ENCODE data around the gene ZFAND3.

Gene ZFAND3

DNA sequence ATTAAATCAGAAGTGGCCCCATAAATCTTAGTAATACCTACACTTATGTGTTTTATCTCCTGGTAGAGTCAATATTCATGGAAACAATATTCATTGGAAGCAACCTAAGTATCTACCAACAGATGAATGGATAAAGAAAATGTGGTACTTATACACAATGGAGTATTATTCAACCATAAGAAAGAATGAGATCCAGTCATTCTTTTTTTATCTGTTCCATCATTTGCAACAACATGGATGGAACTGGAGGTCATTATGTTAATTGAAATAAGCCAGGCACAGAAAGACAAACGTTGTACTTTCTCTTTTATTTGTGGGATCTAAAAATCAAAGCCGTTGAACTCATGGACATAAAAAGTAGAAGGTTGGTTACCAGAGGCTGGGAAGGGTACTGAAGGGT lies 268.5 kb downstream of the ZFAND3 start:
- DNase-seq = no peak
- intact Hi-C loops (cut with DNase I) = no loop called here

DNA sequence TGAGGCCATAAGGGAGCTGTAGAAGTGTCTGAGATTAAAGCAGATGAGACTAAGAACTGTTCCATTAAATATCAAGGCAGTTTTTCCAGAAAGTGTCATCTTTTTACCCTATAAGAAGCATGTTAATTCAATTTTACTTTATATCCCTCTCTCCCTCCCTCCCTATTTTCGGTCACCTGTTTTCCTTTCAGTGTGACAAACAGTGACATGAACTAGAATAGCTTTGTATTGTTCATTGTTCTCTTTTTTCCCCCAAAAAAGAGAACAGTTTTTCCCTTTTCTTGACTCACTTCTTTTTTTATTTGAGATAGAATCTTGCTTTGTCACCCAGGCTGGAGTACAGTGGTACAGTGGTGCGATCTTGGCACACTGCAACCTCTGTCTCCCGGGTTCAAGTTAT lies 269.3 kb downstream of the ZFAND3 start:
- intact Hi-C loops (cut with DNase I) = no loop called here

GRCh38 chr6:38091613-38092012 lies 272.1 kb downstream of the ZFAND3 start:
- no peak for DNase-seq
- intact Hi-C loops (cut with DNase I) = no loop called here

More for the DNA sequence above, 269.3 kb downstream of the ZFAND3 start:
- no peak for DNase-seq

- DNase-seq = no peak
- intact Hi-C loops (cut with DNase I) = no loop called here
Observed at GRCh38 chr6:38092465-38092864, 272.9 kb downstream of the ZFAND3 start.

GRCh38 chr6:38092964-38093363 lies 273.4 kb downstream of the ZFAND3 start:
- intact Hi-C loops (cut with DNase I) = no loop called here
- no peak for DNase-seq

DNA sequence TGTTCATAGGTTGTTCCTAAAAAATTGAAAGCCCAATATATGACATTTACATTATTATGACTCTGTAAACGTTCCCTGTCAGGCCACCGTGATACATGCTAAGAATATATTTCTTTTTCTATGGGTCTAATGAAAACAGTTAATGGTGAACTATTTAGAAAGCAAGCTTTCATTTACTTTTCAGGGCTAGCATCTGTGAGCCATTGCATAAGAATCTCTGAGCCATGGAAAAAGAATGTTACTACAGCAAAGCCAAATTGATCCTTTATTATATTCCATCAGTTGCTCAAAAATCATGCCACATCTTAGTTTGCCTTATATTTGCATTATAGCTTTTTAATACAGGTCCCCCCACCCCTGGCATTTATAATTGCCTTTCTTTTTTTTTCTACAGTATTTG lies 275.5 kb downstream of the ZFAND3 start:
- intact Hi-C loops (cut with DNase I) = no loop called here
- no peak for DNase-seq

DNA sequence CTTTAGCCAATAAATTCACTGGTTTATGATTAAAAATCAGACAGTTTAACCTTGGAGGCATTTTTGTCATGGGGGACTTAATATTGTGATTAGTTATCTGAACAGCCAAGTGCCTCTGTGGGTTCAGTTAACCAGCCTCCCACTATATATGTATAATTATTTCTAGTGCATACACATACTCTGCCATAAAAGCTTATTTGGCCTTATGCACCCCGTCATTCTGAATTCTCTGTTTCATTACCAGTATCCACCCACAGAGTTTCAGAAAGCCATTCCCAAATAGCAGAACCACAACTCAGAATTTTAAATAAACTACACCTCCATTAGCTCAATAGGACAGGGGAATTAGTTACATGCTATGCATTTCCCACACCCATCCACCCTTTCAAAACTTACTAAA lies 279.7 kb downstream of the ZFAND3 start:
- no peak for DNase-seq
- intact Hi-C loops (cut with DNase I) = no loop called here

GRCh38 chr6:38100380-38100779 lies 280.9 kb downstream of the ZFAND3 start:
- intact Hi-C loops (cut with DNase I) = no loop called here
- no peak for DNase-seq

DNA sequence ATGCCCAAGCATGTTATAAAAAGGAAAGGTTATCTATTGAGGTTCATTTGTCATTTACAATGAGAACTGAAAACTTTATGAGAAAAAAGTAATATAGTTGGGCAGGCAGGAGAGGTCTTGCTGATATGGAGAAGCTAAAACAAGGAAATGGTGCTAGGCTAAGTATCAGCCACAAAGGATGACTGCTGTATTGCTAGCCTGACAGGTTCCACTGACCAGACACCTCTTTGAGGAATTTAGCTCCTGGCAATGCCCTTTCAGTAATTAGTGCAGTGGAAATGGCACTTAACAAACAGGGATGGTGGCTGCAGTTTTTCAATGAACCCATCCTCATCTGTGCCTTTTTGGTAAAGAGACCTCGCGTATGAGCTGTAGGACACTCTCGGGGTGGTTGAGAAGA lies 284.4 kb downstream of the ZFAND3 start:
- DNase-seq = no peak
- intact Hi-C loops (cut with DNase I) = no loop called here

GRCh38 chr6:38105066-38105465 lies 285.5 kb downstream of the ZFAND3 start:
- no peak for DNase-seq
- intact Hi-C loops (cut with DNase I) = no loop called here

- intact Hi-C loops (cut with DNase I) = no loop called here
- no peak for DNase-seq
Observed at GRCh38 chr6:38107073-38107472, 287.5 kb downstream of the ZFAND3 start.

DNA sequence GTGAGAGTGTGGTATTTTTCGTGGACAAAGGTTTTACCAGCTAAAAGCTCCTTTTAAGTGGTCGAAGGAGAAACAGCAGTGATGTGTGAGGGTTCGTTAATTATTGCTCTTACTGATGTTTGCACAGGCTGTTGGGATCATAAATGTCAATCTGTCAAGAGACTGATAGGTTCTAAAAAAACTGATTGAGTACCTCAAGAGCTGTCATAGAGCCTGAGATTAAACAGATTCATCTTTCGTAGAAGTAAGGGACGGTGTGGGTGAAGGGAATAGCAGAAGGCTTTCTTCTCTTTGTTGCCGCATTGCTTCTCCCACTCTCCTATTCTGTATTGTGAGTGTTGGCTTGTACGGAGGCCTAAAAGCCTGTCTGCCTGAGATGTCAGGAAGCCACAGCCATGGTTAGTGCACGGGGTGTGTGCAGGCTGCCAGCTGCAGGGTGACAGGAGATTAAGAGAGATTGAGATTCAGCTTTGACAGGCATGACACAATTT lies 291.0 kb downstream of the ZFAND3 start:
- DNase-seq = peak; percentile 21 to 91 (median 68)
- intact Hi-C loops (cut with DNase I) = no loop called here

DNA sequence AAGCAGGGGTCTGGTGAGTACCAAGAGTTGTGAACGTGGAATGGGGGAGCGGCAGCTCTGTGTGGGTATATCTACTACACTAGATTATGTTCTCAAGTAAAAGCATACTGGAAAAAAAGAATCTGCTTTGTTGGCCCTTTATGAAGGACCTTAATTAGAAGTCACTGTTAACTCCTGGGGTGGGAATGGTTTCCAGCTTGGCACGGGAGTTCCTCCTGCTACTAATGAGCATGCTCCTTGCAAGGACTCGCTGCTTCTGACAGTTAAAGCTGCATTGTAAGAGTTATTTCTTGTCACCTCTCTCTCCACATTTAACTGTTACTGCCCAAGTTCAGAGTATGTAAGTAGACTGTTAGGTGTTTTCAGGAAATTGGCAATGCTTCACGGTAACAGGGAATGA lies 292.7 kb downstream of the ZFAND3 start:
- no peak for DNase-seq
- intact Hi-C loops (cut with DNase I) = no loop called here

DNA sequence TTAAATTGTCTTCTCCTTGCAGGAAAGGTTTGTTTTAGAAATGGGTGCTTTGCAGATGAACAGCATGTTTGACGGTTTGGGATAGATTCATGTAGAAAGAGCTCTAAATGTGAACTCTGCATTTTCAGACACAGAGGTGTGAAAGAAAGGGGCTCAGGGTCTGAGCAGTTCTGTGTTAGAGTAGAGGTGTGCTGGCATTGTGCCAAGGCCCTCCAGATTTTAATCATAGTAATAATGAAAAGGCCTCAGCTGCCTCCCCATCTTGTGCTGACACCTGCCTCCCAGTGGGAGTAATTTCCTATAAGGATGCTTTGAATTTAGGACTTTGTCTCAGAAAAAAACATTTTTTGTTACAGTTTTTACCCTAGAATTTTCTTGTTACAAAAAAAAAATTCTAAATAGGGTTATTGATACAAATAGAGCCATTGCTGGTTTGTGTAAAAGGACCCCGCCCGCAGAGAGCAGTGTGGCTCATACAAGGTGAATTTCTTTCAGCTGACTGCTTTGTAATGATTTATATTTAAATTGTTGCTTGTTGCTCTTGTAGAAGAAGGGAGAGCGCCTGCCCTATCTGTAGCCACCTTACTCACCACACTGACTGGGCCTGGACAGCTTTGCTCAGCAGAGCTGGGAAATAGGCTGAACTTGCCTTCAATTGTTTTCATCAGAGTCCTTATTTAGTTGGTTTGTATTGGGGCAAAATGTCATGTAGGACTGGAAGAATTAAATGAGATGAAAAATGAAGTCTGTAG lies 294.5 kb downstream of the ZFAND3 start:
- DNase-seq = no peak
- intact Hi-C loops (cut with DNase I) = no loop called here

- DNase-seq = no peak
- intact Hi-C loops (cut with DNase I) = no loop called here
Observed at GRCh38 chr6:38114976-38115625, 295.6 kb downstream of the ZFAND3 start.

GRCh38 chr6:38115626-38116008 lies 296.1 kb downstream of the ZFAND3 start:
- intact Hi-C loops (cut with DNase I) = no loop called here

DNA sequence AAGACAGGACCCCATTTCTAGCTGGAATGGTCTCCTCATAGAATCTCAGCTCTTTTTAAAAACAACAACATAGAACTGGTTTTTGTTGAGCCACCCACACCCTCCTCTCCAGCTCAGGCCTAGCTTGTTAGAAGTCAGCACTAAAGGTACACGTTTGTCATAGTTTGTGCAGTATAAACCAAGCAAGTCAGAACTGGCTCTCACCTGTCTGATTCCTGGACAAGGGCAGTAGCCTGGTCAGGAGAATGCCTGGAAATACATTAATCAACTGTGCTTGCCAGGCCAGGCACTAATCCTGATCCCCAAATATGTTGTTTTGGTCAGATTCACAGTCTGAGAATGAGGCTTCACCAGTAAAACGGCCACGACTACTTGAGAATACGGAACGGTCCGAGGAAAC lies 296.7 kb downstream of the ZFAND3 start:
- no peak for DNase-seq
- intact Hi-C loops (cut with DNase I) = no loop called here

More at GRCh38 chr6:38115626-38116008, 296.1 kb downstream of the ZFAND3 start:
- no peak for DNase-seq

- intact Hi-C loops (cut with DNase I) = no loop called here
- DNase-seq = no peak
Observed at GRCh38 chr6:38117281-38117680, 297.8 kb downstream of the ZFAND3 start.

GRCh38 chr6:38118791-38119365 lies 299.4 kb downstream of the ZFAND3 start:
- intact Hi-C loops (cut with DNase I) = no loop called here

DNA sequence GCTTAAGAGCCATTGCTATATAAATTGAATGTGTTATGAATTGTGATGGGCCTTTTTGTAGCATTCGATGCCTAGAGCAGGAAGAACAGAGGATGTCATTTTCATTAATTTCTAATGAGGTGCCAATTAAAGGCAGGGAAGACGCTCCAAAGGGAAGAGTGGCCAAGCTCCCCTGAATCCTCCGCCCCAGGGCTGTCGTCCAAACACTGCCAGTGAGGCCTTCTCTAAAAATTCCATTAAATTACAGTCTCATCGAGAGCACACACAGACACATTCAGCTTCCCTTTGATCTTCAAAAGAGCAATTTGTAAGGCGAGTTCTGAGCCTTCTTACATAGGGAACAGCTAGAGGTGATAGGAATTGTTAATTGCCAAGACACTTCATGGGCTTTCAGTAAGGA lies 300.0 kb downstream of the ZFAND3 start:
- intact Hi-C loops (cut with DNase I) = no loop called here
- no peak for DNase-seq

More at GRCh38 chr6:38118791-38119365, 299.4 kb downstream of the ZFAND3 start:
- no peak for DNase-seq

Measured in head of caudate nucleus (tissue), 42 donors.